GM04503 (cell line): ENCODE results near the gene CDC42.

Source experiments
- DNase-seq: peaks from one replicate; pipeline ENCODE4 v3.0.0-alpha.2; 2012; ENCODE audit warnings: low read depth

Gene CDC42

GRCh38 chr1:22037520-22037919, 15.0 kb upstream of the CDC42 start:
- no peak for DNase-seq

GRCh38 chr1:22038036-22038435, 14.5 kb upstream of the CDC42 start:
- no peak for DNase-seq

GRCh38 chr1:22039594-22040285, 12.8 kb upstream of the CDC42 start:
- DNase-seq, result no peak

GRCh38 chr1:22040286-22040623, 12.3 kb upstream of the CDC42 start:
- DNase-seq, result no peak

- no peak for DNase-seq
These were observed 11.0 kb upstream of the CDC42 start for GRCh38 chr1:22041505-22041904.

GRCh38 chr1:22043198-22043769, 9.2 kb upstream of the CDC42 start:
- DNase-seq, result no peak

GRCh38 chr1:22044690-22045420, 7.7 kb upstream of the CDC42 start:
- peak; percentile 52 for DNase-seq

GRCh38 chr1:22045604-22046228, 6.8 kb upstream of the CDC42 start:
- DNase-seq, result no peak

- no peak for DNase-seq
These were observed 3.9 kb upstream of the CDC42 start for GRCh38 chr1:22048351-22049192.

- no peak for DNase-seq
These were observed 2.2 kb upstream of the CDC42 start for GRCh38 chr1:22050330-22050729.

- DNase-seq, result no peak
These were observed 848 bp upstream of the CDC42 start for GRCh38 chr1:22051607-22052114.

- no peak for DNase-seq
These were observed 730 bp downstream of the CDC42 start for GRCh38 chr1:22053017-22053860.

GRCh38 chr1:22053861-22054770, 1.6 kb downstream of the CDC42 start:
- no peak for DNase-seq

- no peak for DNase-seq
These were observed 3.0 kb downstream of the CDC42 start for GRCh38 chr1:22055463-22055862.

- no peak for DNase-seq
These were observed 3.5 kb downstream of the CDC42 start for GRCh38 chr1:22056043-22056442.

- no peak for DNase-seq
These were observed 4.4 kb downstream of the CDC42 start for GRCh38 chr1:22056936-22057335.

GRCh38 chr1:22057861-22058260, 5.4 kb downstream of the CDC42 start:
- DNase-seq, result no peak

GRCh38 chr1:22064751-22065402, 12.4 kb downstream of the CDC42 start:
- no peak for DNase-seq

- DNase-seq, result no peak
These were observed 19.0 kb downstream of the CDC42 start for GRCh38 chr1:22071511-22071910.
